Erythroblast (primary cell): ENCODE data around the gene TXLNB.

ENCODE experiments used
- GATA1 ChIP-seq: IDR thresholded peaks from 2 replicates; pipeline ENCODE4 v1.6.1; 2011; ENCODE audit warnings: low read depth, mild to moderate bottlenecking, control low read depth, low read length, moderate library complexity
- POLR2A ChIP-seq: IDR thresholded peaks from 2 replicates; pipeline ENCODE4 v1.6.1; 2011; ENCODE audit warnings: mild to moderate bottlenecking, low read length

GRCh38 chr6:139278190-139278589 is 13.6 kb downstream of the TXLNB start:
- no peak for TF ChIP-seq POLR2A
- no peak for TF ChIP-seq GATA1
